Mucosa of descending colon (tissue), 3 donors: ENCODE measurements around the gene PTPRN2. TPM values are rescaled to one million over a fixed set of nuclear protein-coding genes. Genes with fewer than 3 reads are reported as not detected.

Experiments used
- ATAC-seq: fragments of 200-7000 bp; cut with Tn5 transposase; one replicate; pipeline ENCODE4 v1.9.1; 2020; ENCODE audit warnings: mild to moderate bottlenecking, moderate library complexity
- DNase-seq, 3 donors: peaks; one replicate each; pipeline ENCODE4 v3.0.0-alpha.2; 2020
- H3K36me3 ChIP-seq: fragments of 200-600 bp; one replicate; pipeline ENCODE4 v1.8.0; 2021; ENCODE audit warnings: low read depth, mild to moderate bottlenecking
- H3K4me1 ChIP-seq: fragments of 200-600 bp; one replicate; pipeline ENCODE4 v1.8.0; 2021; ENCODE audit warnings: low read depth, mild to moderate bottlenecking
- H3K4me3 ChIP-seq: fragments of 200-600 bp; one replicate; pipeline ENCODE4 v1.8.0; 2021; ENCODE audit warnings: mild to moderate bottlenecking
- H3K9me3 ChIP-seq: fragments of 200-600 bp; one replicate; pipeline ENCODE4 v1.8.0; 2021; ENCODE audit warnings: mild to moderate bottlenecking
- intact Hi-C, 2 donors: fragments of 100-400 bp; cut with DNase I in 1 of 2; cut with micrococcal nuclease in 1 of 2; formaldehyde crosslinking; loops; one replicate each; pipeline versions ENCODE4 v1.11.0 to v1.11.1; 2022; cut with DNase I, micrococcal nuclease
- total RNA-seq, 3 donors: library from RNA; stranded (reverse); fragmentation: NEBNext Ultra II Directional in 2 of 3; extraction: Animal tissue kit (Norgen Biotek cat#: 25700) in 2 of 3; gene quantifications; one replicate each; pipeline versions ENCODE4 v1.2.1 to v1.2.4, GENCODE V29; 2021 to 2023
- TF ChIP-seq, protein P1 (sequence below): fragments of 200-600 bp; IDR thresholded peaks from one replicate; pipeline ENCODE4 v1.8.0; 2022; ENCODE audit warnings: antibody characterized with exemption, mild to moderate bottlenecking
- donor health status: DM: no; HTN: no; CAD: no; lungs with moderate emphysema.
- donor health status: DM: no; HTN: no; CAD: no.
- donor health status: DM: no; HTN: yes; CAD: no.

Gene PTPRN2
- total RNA-seq, 3 donors from 2014 or later = 12.5 to 28.0 (median 26.2) TPM

DNA sequence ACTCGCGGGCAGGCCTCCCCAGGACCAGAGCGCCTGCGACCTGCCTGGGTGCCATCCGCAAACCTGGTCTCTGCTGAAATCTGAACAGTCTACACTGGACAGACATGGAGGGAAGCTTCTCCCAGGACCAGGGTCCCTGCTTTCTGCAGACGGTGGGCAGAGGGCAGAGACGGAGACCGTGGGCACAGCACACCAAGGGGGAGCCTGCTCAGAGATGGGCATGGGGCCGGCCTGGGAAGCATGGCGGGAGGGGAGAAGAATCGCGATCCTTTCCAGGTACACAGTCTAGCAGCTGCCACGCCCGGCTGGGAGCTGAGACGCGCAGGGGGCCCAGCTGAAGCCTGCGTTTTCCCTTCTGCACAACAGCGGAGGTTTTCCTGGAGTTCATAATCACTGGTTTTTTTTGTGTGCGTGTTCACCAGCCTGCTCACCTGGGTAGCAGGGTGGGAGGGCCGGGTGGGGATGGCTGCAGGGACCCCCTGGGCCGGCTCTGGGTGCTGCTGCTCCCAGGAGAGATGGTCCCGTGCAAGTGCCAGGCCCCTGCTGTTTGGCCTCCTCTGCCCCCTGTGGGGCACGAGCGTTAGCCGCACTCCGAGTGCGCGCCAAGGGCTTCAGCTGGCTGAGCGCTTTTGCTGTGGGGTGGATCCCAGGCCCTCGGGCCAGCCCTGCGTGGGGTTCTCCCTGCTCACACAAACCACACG lies 802.0 kb downstream of the PTPRN2 start:
- ATAC-seq (no peak), DNase-seq (no peak)
- no peaks in the 10 kb centered on the region for H3K4me1 ChIP-seq
- TF ChIP-seq, protein P1, sequence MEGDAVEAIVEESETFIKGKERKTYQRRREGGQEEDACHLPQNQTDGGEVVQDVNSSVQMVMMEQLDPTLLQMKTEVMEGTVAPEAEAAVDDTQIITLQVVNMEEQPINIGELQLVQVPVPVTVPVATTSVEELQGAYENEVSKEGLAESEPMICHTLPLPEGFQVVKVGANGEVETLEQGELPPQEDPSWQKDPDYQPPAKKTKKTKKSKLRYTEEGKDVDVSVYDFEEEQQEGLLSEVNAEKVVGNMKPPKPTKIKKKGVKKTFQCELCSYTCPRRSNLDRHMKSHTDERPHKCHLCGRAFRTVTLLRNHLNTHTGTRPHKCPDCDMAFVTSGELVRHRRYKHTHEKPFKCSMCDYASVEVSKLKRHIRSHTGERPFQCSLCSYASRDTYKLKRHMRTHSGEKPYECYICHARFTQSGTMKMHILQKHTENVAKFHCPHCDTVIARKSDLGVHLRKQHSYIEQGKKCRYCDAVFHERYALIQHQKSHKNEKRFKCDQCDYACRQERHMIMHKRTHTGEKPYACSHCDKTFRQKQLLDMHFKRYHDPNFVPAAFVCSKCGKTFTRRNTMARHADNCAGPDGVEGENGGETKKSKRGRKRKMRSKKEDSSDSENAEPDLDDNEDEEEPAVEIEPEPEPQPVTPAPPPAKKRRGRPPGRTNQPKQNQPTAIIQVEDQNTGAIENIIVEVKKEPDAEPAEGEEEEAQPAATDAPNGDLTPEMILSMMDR = no peak
- no peaks in the 10 kb centered on the region for H3K36me3 ChIP-seq
- intact Hi-C loops = no loop called here
- no peaks in the 10 kb centered on the region for H3K9me3 ChIP-seq
- no peak overlapping the region for H3K4me3 ChIP-seq

DNA sequence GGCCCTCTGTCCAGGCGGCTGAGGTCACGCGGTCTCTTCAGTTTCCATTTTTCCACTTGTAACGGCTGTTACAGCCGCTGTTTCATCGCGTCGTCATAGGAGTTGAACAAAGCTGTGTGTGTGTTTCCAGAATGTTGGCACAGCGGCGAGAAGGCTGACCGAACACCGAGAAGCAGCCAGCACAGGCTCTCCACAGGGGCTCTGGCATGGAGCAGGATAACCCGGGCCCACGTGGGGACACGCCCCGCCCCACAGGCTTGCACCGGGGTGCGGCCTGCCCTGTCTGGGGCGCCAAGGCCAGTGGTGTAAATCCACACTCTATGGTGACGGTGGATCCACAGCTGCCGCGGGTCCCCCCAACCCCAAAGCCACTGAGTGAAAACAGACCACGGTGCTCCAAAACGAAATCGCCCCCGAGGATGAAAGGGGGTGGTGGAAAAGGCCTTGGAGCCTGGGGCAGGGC lies 802.6 kb downstream of the PTPRN2 start:
- H3K9me3 ChIP-seq = no peaks in the 10 kb centered on the region
- no peaks in the 10 kb centered on the region for H3K36me3 ChIP-seq
- H3K4me1 ChIP-seq = no peaks in the 10 kb centered on the region
- DNase-seq (no peak), ATAC-seq (no peak)
- H3K4me3 ChIP-seq = no peak overlapping the region
- intact Hi-C loops = no loop called here
- TF ChIP-seq, protein P1 = no peak

DNA sequence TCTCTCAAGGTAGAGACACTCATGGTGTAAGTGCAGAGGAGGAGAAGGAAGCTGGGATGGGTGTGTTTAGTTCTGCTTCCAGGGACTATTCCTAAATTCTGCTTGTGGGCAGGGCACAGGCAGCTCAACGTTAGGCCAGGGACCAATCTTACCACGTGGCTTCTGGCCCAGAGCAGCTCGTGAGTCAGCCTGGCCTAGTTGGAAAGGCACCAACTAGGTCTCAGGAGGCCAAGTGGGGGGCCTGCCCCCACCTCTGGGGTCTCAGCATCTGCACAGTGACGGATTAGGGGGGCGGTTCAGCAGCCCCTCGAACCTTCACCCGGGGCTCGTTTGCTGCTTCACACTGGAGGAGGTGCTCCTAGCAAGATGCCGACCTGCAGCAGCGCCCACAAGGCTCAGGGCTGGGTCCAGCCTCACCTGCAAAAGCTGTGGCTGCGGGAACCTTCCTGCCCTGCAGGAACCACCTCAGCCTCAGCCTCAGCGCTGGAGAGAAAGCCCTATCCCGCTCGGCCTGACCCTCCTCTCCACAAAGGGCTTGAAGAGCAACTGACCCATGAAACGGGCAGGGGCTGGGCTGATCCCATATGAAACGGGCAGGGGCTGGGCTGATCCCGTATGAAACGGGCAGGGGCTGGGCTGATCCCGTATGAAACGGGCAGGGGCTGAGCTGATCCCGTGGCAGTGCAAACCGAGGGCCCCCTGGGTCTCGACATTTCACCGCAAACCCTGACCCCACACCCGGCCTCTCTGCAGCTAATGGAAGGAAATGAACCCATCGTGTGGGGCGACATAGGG lies 803.4 kb downstream of the PTPRN2 start:
- no peaks in the 10 kb centered on the region for H3K36me3 ChIP-seq
- no peaks in the 10 kb centered on the region for H3K4me1 ChIP-seq
- TF ChIP-seq, protein P1 = no peak
- ATAC-seq (no peak), DNase-seq (no peak)
- H3K4me3 ChIP-seq = no peak overlapping the region
- no peaks in the 10 kb centered on the region for H3K9me3 ChIP-seq
- intact Hi-C loops = no loop called here

DNA sequence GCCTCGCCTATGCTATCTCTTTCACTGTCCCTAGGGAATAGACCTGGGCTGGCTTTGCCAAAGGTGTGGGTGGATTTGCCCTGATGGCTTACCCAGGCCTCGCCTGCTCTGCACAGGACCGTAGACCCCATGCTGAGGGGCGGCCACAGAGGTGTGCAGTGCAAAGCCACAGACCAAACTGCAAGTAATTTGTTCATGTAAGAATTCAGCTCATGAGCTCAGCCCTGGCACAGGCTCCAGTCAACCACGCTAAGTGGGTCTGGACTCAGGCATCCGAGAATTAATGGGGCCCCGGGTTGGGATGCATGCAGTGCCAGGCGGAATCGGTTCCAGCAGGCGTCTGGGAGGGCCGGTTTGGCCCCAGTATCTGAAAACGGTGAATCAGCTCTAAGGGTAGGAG lies 805.6 kb downstream of the PTPRN2 start:
- H3K9me3 ChIP-seq = no peaks in the 10 kb centered on the region
- ATAC-seq (no peak), DNase-seq (no peak)
- intact Hi-C loops = no loop called here
- H3K36me3 ChIP-seq = no peaks in the 10 kb centered on the region
- no peak overlapping the region for H3K4me3 ChIP-seq
- TF ChIP-seq, protein P1 = no peak
- H3K4me1 ChIP-seq = no peaks in the 10 kb centered on the region

DNA sequence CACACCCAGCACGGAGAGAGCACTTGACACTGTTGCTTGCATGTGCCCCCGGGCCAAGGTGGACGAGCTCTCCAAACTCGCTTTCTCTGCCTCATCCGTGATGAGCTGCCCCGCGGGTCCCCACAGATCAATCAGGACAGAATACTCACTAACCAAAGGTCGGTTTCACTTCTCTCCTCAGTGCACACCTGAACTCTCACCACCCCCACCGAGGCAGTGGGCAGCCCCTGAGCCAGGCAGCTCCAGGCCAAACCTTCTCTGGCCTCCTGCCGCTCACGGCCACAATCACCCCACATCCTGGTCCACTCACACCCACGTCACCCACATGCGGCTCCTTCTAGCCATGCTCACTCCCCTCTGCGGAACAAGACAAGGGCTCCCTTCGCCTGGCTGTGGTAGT lies 806.9 kb downstream of the PTPRN2 start:
- no peak overlapping the region for H3K4me3 ChIP-seq
- no peaks in the 10 kb centered on the region for H3K36me3 ChIP-seq
- ATAC-seq = no peak
- intact Hi-C loops = no loop called here
- TF ChIP-seq, protein P1 = no peak
- H3K4me1 ChIP-seq = no peaks in the 10 kb centered on the region
- DNase-seq = no peak
- H3K9me3 ChIP-seq = no peaks in the 10 kb centered on the region
